HepG2 (cell line): ENCODE results near the gene SRXN1. TPM values are rescaled to one million over a fixed set of nuclear protein-coding genes. Genes with fewer than 3 reads are reported as not detected.

Experiments
- ATAC-seq: fragments of 200-7000 bp; cut with Tn5 transposase; 3 replicates; pipeline ENCODE4 v1.9.1; 2020; ENCODE audit warnings: mild to moderate bottlenecking, moderate library complexity
- BruUV-seq: library from RNA; stranded (reverse); fragments of 400-500 nt; replicated peaks from 2 replicates; lab custom pipeline; 2021; lab: Mats Ljungman, UMichigan
- CTCF ChIA-PET: fragments of 300-600 bp; formaldehyde crosslinking; extraction: SDS; loops from one replicate; lab custom pipeline; 2021; ENCODE audit warnings: low total read pairs, inconsistent platforms, low intra/inter-chr PET ratio; lab: Yijun Ruan, JAX
- POLR2A ChIA-PET: fragments of 350-600 bp; sonication (Branson Sonifier 250); formaldehyde crosslinking; loops from one replicate; lab custom pipeline; 2020; ENCODE audit warnings: antibody characterized with exemption, inconsistent platforms; lab: Yijun Ruan, JAX
- DNase-seq: peaks from one replicate; pipeline ENCODE4 v3.0.0-alpha.2; 2015; ENCODE audit warnings: low spot score
- FAIRE-seq: peaks from 3 replicates; lab custom pipeline; 2011; peaks lifted over from hg19 to GRCh38; lab: Jason Lieb, UNC
- H2AFZ ChIP-seq: one replicate; pipeline ENCODE4 v1.6.1; 2011; ENCODE audit warnings: low read length, inconsistent platforms
- H3K27ac ChIP-seq: fragments of 300-600 bp; 3 replicates; pipeline ENCODE4 v1.8.0; 2011; ENCODE audit warnings: mixed run types, mild to moderate bottlenecking, mixed read lengths, low read length, inconsistent platforms; ENCODE audit not compliant: insufficient read depth; ENCODE audit errors: extremely low read length
- H3K27me3 ChIP-seq, 2 experiments: fragments of 200-600 bp in 1 of 2; 2 replicates in 1 of 2; 3 replicates in 1 of 2; pipeline versions ENCODE4 v1.6.0 to v1.8.0; 2011; ENCODE audit warnings: low read length in 2 of 2, mild to moderate bottlenecking in 2 of 2, moderate library complexity in 2 of 2, inconsistent platforms in 1 of 2; ENCODE audit not compliant: insufficient read depth in 2 of 2, control insufficient read depth in 1 of 2
- H3K36me3 ChIP-seq, 2 experiments: fragments of 200-600 bp in 1 of 2; replicated peaks in 1 of 2; 2 replicates in 1 of 2; 3 replicates in 1 of 2; pipeline versions ENCODE4 v1.5.1 to v1.8.0; 2011; ENCODE audit warnings: low read length in 2 of 2, inconsistent platforms in 1 of 2; ENCODE audit not compliant: insufficient read depth in 2 of 2, control insufficient read depth in 1 of 2
- H3K4me1 ChIP-seq: 2 replicates; pipeline ENCODE4 v1.5.1; 2012; ENCODE audit warnings: low read length, inconsistent platforms; ENCODE audit not compliant: insufficient read depth
- H3K4me2 ChIP-seq: 2 replicates; pipeline ENCODE4 v1.6.0; 2011; ENCODE audit warnings: low read depth, low read length, inconsistent platforms
- H3K4me3 ChIP-seq, 3 experiments: fragments of 200-600 bp in 1 of 3; sonication (generic), shearing (Covaris generic) in 1 of 3; replicated peaks in 1 of 3; 2 replicates each; pipeline ENCODE4 v1.5.1; 2011 to 2016; ENCODE audit warnings: low read length in 3 of 3, inconsistent platforms in 2 of 3, low read depth in 2 of 3, mild to moderate bottlenecking in 2 of 3, control low read depth in 1 of 3, mixed read lengths in 1 of 3; ENCODE audit not compliant: insufficient read depth in 1 of 3
- H3K79me2 ChIP-seq: one replicate; pipeline ENCODE4 v1.6.1; 2011; ENCODE audit warnings: low read length, inconsistent platforms; ENCODE audit not compliant: insufficient read depth
- H3K9ac ChIP-seq: 2 replicates; pipeline ENCODE4 v1.6.0; 2011; ENCODE audit warnings: mild to moderate bottlenecking, low read depth, low read length, inconsistent platforms; ENCODE audit not compliant: insufficient read depth
- H3K9me3 ChIP-seq: 2 replicates; pipeline ENCODE4 v1.5.1; 2012; ENCODE audit warnings: mild to moderate bottlenecking, low read length
- H4K20me1 ChIP-seq: 2 replicates; pipeline ENCODE4 v1.6.0; 2011; ENCODE audit warnings: inconsistent platforms, mild to moderate bottlenecking, low read length, moderate library complexity; ENCODE audit not compliant: insufficient read depth
- ATF5 ChIP-seq: sonication (generic); formaldehyde crosslinking; IDR thresholded peaks from 2 replicates; pipeline ENCODE4 v1.4.0; 2020; ENCODE audit warnings: mild to moderate bottlenecking, low read depth, missing genetic modification reagents
- ATF6 ChIP-seq: sonication (generic); formaldehyde crosslinking; conservative IDR thresholded peaks from 2 replicates; pipeline ENCODE4 v1.4.0; 2020; ENCODE audit warnings: missing genetic modification reagents
- DR1 ChIP-seq: sonication (generic); formaldehyde crosslinking; IDR thresholded peaks from 2 replicates; pipeline ENCODE4 v1.8.0; 2021; ENCODE audit warnings: mild to moderate bottlenecking, missing genetic modification reagents, inconsistent platforms
- HCFC1 ChIP-seq: fragments of 150-350 bp; IDR thresholded peaks from 2 replicates; pipeline ENCODE4 v1.6.1; 2014; ENCODE audit warnings: low read depth, low read length
- HNRNPK ChIP-seq: fragments of 200-400 bp; formaldehyde crosslinking; IDR thresholded peaks from 2 replicates; pipeline ENCODE4 v1.6.1; 2018; ENCODE audit warnings: low read length, low read depth, moderate library complexity, mild to moderate bottlenecking; ENCODE audit not compliant: poor library complexity, severe bottlenecking
- MBD4 ChIP-seq: IDR thresholded peaks from 2 replicates; pipeline ENCODE4 v1.6.1; 2012; ENCODE audit warnings: low read length, inconsistent platforms, borderline replicate concordance
- PLSCR1 ChIP-seq: sonication (generic); formaldehyde crosslinking; IDR thresholded peaks from 2 replicates; pipeline ENCODE4 v1.5.0; 2020; ENCODE audit warnings: missing genetic modification reagents, mild to moderate bottlenecking, borderline replicate concordance
- RXRB ChIP-seq: IDR thresholded peaks from 2 replicates; pipeline ENCODE4 v1.6.1; 2016; ENCODE audit warnings: borderline replicate concordance, missing genetic modification reagents, missing compliant biosample characterization
- SRSF4 ChIP-seq: fragments of 200-400 bp; formaldehyde crosslinking; IDR thresholded peaks from one replicate; pipeline ENCODE4 v1.6.1; 2018; ENCODE audit warnings: mild to moderate bottlenecking, low read depth, low read length, moderate library complexity; ENCODE audit not compliant: poor library complexity, severe bottlenecking
- STAG1 ChIP-seq: sonication (generic); formaldehyde crosslinking; IDR thresholded peaks from 2 replicates; pipeline ENCODE4 v1.4.0; 2020; ENCODE audit warnings: missing genetic modification reagents
- TMF1 ChIP-seq: sonication (generic); formaldehyde crosslinking; IDR thresholded peaks from 2 replicates; pipeline ENCODE4 v1.8.1; 2022; ENCODE audit warnings: low read depth, missing genetic modification reagents
- ZBTB1 ChIP-seq: sonication (generic); formaldehyde crosslinking; IDR thresholded peaks from 2 replicates; pipeline ENCODE4 v1.4.0; 2020; ENCODE audit warnings: missing genetic modification reagents, borderline replicate concordance
- ZBTB21 ChIP-seq: sonication (generic); formaldehyde crosslinking; IDR thresholded peaks from 2 replicates; pipeline ENCODE4 v1.4.0; 2020; ENCODE audit warnings: missing genetic modification reagents
- ZFP1 ChIP-seq: IDR thresholded peaks from 2 replicates; pipeline ENCODE4 v1.6.1; 2016
- ZNF34 ChIP-seq: sonication (generic); formaldehyde crosslinking; IDR thresholded peaks from 2 replicates; pipeline ENCODE4 v1.4.0; 2020; ENCODE audit warnings: mild to moderate bottlenecking, missing genetic modification reagents, borderline replicate concordance
- ZNF503 ChIP-seq: sonication (generic); formaldehyde crosslinking; IDR thresholded peaks from 2 replicates; pipeline ENCODE4 v1.4.0; 2020; ENCODE audit warnings: missing genetic modification reagents
- ZSCAN22 ChIP-seq: sonication (generic); formaldehyde crosslinking; IDR thresholded peaks from 2 replicates; pipeline ENCODE4 v1.4.0; 2020; ENCODE audit warnings: mild to moderate bottlenecking, missing genetic modification reagents
- ZSCAN29 ChIP-seq: sonication (generic); formaldehyde crosslinking; conservative IDR thresholded peaks from 2 replicates; pipeline ENCODE4 v1.4.0; 2020; ENCODE audit warnings: mild to moderate bottlenecking, missing genetic modification reagents
- WGBS: methylation state at CpG from one replicate; pipeline ENCODE4 v1.1.6; 2017; ENCODE audit warnings: low lambda C conversion rate; 5-methylcytosine and 5-hydroxymethylcytosine counted together
- in situ Hi-C: cut with HindIII; loops from 2 replicates; pipeline ENCODE4 v1.10.0; 2017; ENCODE audit warnings: low pct_unique_long_range_greater_than_20kb; ENCODE audit not compliant: extremely low pct_ligation_motif_present
- intact Hi-C: fragments of 100-400 bp; cut with micrococcal nuclease; formaldehyde crosslinking; loops from one replicate; pipeline ENCODE4 v1.10.0; 2022; ENCODE audit not compliant: unreplicated experiment
- polyA plus RNA-seq, 8 experiments: library from polyadenylated mRNA; depleted of rRNA in 3 of 8; stranded (reverse) in 7 of 8; unstranded in 1 of 8; fragments of >200 nt; fragmentation: Illumina TruSeq in 4 of 8; extraction: Trizol in 4 of 8; gene quantifications; 2 replicates each; pipeline versions ENCODE4 v1.2.1 to v1.2.3, GENCODE V29; 2011 to 2016; ENCODE audit warnings: low read depth in 4 of 8, missing spikeins in 1 of 8, mixed read lengths in 1 of 8; ENCODE audit not compliant: insufficient read depth in 1 of 8
- total RNA-seq, 5 experiments: library from RNA; depleted of rRNA; stranded (reverse); fragments of >200 nt; fragmentation: Illumina TruSeq; extraction: Trizol; gene quantifications; 2 replicates each; pipeline ENCODE4 v1.2.3, GENCODE V29; 2016; ENCODE audit warnings: low read depth in 1 of 5

Gene SRXN1
- total and polyA plus RNA-seq, 2 of the 13 experiments (the other 11 are each of a cell fraction or from before 2014, with no cell fraction given) = 29.9 to 87.7 TPM

- WGBS = 6% methylated on average over 20 of the region's 20 CpGs
- in situ Hi-C loops (loop anchor here (5.0 to 10.0 kb wide), 2 partner anchors 83 to 291 kb away; no protein-coding TSS in a partner anchor), intact Hi-C loops (loop anchor here (1.0 to 5.0 kb wide), 4 partner anchors 83 to 283 kb away; partner anchors contain the start of gene CSNK2A1)
- Histone ChIP-seq H3K27me3 (no peaks in the 10 kb centered on the region), H3K4me1 (peaks cover 49% of the 10 kb centered on the region), H3K4me2 (peak overlapping the region; percentile 99), H3K4me3 (peak overlapping the region; percentile 15 to 71 (median 58)), H4K20me1 (peaks cover 7% of the 10 kb centered on the region), H3K36me3 (peaks cover 11 to 30% of the 10 kb centered on the region in 2 experiments), H2AFZ (no peak overlapping the region), H3K9me3 (no peaks in the 10 kb centered on the region), H3K79me2 (no peaks in the 10 kb centered on the region), H3K9ac (peak overlapping the region; percentile 67), H3K27ac (peak overlapping the region; percentile 86)
- DNase-seq = peak; percentile 90
- POLR2A ChIA-PET = interaction anchor here (0.7 to 2.6 kb wide), 16 partner anchors 15 to 1826 kb away, joined by 3 to 19 read pairs (median 4); partner anchors contain the start of genes CSNK2A1, NRSN2, RBCK1 and SCRT2
- BruUV-seq = no TSS peak
- ATAC-seq = peak; percentile 78
- peak; percentile 91 for FAIRE-seq
- CTCF ChIA-PET = interaction anchor here (2.2 to 3.0 kb wide), 2 partner anchors 22 to 84 kb away, joined by 12 to 36 read pairs; no protein-coding TSS in a partner anchor
- TF ChIP-seq ZNF503 (CRISPR knock-in tag) = peak; percentile 78; the same call in 1 of the 2 replicates
- peak; percentile 81 for TF ChIP-seq DR1 (CRISPR knock-in tag)
- TF ChIP-seq ATF6 (CRISPR knock-in tag) = peak; percentile 96
- TF ChIP-seq SRSF4 = no peak
- TF ChIP-seq ZNF34 (CRISPR knock-in tag) = no peak
- no peak for TF ChIP-seq MBD4
- TF ChIP-seq PLSCR1 = no peak
- TF ChIP-seq ATF5 (CRISPR knock-in tag) = no peak
- TF ChIP-seq ZBTB21 (CRISPR knock-in tag) = no peak
- TF ChIP-seq ZFP1 (CRISPR knock-in tag) = peak; percentile 54; the same call in 1 of the 2 replicates
- no peak for TF ChIP-seq HCFC1
- no peak for TF ChIP-seq ZBTB1
- 0 out of 2 replicates have a peak, but pooled peaks have one; percentile 50 for TF ChIP-seq TMF1 (CRISPR knock-in tag)
- TF ChIP-seq ZSCAN29 (CRISPR knock-in tag) = peak; percentile 87
- peak; percentile 44; the same call in 1 of the 2 replicates for TF ChIP-seq ZSCAN22
- TF ChIP-seq RXRB (CRISPR knock-in tag) = peak; percentile 84
- peak; percentile 92 for TF ChIP-seq STAG1 (CRISPR knock-in tag)
- TF ChIP-seq HNRNPK = no peak
Observed at GRCh38 chr20:645318-646106, 7.5 kb downstream of the SRXN1 start.
